Hepatocyte (in vitro differentiated cells): ENCODE results near the gene NCAM1.

Source experiments
- CTCF ChIP-seq: fragments of 200-600 bp; sonication (generic); IDR thresholded peaks from 2 replicates; pipeline ENCODE4 v1.5.1; 2016; ENCODE audit warnings: antibody characterized with exemption, mild to moderate bottlenecking; ENCODE audit not compliant: poor library complexity
- EZH2phosphoT487 ChIP-seq: fragments of 200-600 bp; sonication (generic); IDR thresholded peaks from one replicate; pipeline ENCODE4 v1.6.1; 2018; ENCODE audit warnings: antibody characterized with exemption, mild to moderate bottlenecking, low read depth, moderate library complexity; ENCODE audit not compliant: unreplicated experiment, severe bottlenecking

GRCh38 chr11:113202431-113202830 lies 241.2 kb downstream of the NCAM1 start:
- TF ChIP-seq EZH2phosphoT487 (no peak), CTCF (no peak)
